Small intestine (tissue), 7 donors: ENCODE results near the gene CTXN2. TPM values are rescaled to one million over a fixed set of nuclear protein-coding genes. Genes with fewer than 3 reads are reported as not detected.
A peak's percentile ranks its signal among the peaks of the same experiment; 100 is the strongest.

Experiments
- DNase-seq, 2 donors: peaks; one replicate each; pipeline versions ENCODE4 v3.0.0 to v3.0.0-alpha.2; 2013
- FAIRE-seq: peaks from 2 replicates; lab custom pipeline; 2012; peaks lifted over from hg19 to GRCh38; lab: Jason Lieb, UNC
- H3K27ac ChIP-seq, 3 donors: one replicate each; pipeline ENCODE4 v1.5.1; 2013; ENCODE audit warnings: low read length in 2 of 3, mild to moderate bottlenecking in 2 of 3, control low read depth in 1 of 3, inconsistent platforms in 1 of 3, low read depth in 1 of 3, moderate library complexity in 1 of 3
- H3K27me3 ChIP-seq, 3 donors: one replicate each; pipeline ENCODE4 v1.6.1; 2013; ENCODE audit warnings: low read length in 3 of 3, inconsistent platforms in 1 of 3; ENCODE audit not compliant: control insufficient read depth in 3 of 3, insufficient read depth in 3 of 3
- H3K36me3 ChIP-seq, 3 donors: one replicate each; pipeline ENCODE4 v1.6.1; 2013; ENCODE audit warnings: low read length in 3 of 3, inconsistent platforms in 1 of 3, low read depth in 1 of 3, mild to moderate bottlenecking in 1 of 3, moderate library complexity in 1 of 3; ENCODE audit not compliant: control insufficient read depth in 3 of 3, insufficient read depth in 2 of 3
- H3K4me1 ChIP-seq, 3 donors: one replicate each; pipeline ENCODE4 v1.6.1; 2013; ENCODE audit warnings: low read length in 2 of 3, inconsistent platforms in 1 of 3, low read depth in 1 of 3, mild to moderate bottlenecking in 1 of 3, moderate library complexity in 1 of 3; ENCODE audit not compliant: control insufficient read depth in 3 of 3, insufficient read depth in 2 of 3
- H3K4me3 ChIP-seq, 3 donors: one replicate each; pipeline ENCODE4 v1.5.1; 2013; ENCODE audit warnings: low read length in 3 of 3, control low read depth in 1 of 3, inconsistent platforms in 1 of 3, low read depth in 1 of 3, mild to moderate bottlenecking in 1 of 3, moderate library complexity in 1 of 3
- H3K9me3 ChIP-seq, 2 donors: one replicate each; pipeline ENCODE4 v1.6.1; 2013; ENCODE audit warnings: low read depth in 1 of 2, low read length in 1 of 2; ENCODE audit not compliant: control insufficient read depth in 2 of 2, insufficient read depth in 1 of 2
- WGBS, 3 donors: extraction: QIAGEN DNeasy Blood & Tissue Kit; methylation state at CpG; one replicate each; pipeline ENCODE4 v1.1.7; 2013; 5-methylcytosine and 5-hydroxymethylcytosine counted together
- polyA plus RNA-seq, 4 donors: library from polyadenylated mRNA; stranded (reverse) in 3 of 4; unstranded in 1 of 4; fragments of 200-250 nt in 3 of 4; fragments of 120-200 nt in 1 of 4; gene quantifications; one replicate each; pipeline versions ENCODE4 v1.2.1 to v1.2.3, GENCODE V29; 2013
- donor health status: healthy with polysubstance abuse.
- donor health status: control.
- donor health status: control.
- donor health status: Bipolar disorder and iron deficiency.
- donor health status: healthy.

The CTXN2 gene
- polyA plus RNA-seq, 4 donors = 0.03 to 0.46 TPM; not detected in 2

- no peaks in the 10 kb centered on the region for H3K36me3 ChIP-seq
- no peaks in the 10 kb centered on the region for H3K9me3 ChIP-seq
- no peaks in the 10 kb centered on the region for H3K27me3 ChIP-seq
- H3K4me1 ChIP-seq = no peaks in the 10 kb centered on the region
- no peak overlapping the region for H3K27ac ChIP-seq
- no peak overlapping the region for H3K4me3 ChIP-seq
- 89 to 97% (median 94%) methylated on average over 1 of the region's 1 CpG for WGBS, 3 donors
- DNase-seq (no peak), FAIRE-seq (no peak)
These were observed 20.5 kb upstream of the CTXN2 start for GRCh38 chr15:48170981-48171380.

- Histone ChIP-seq H3K4me3 (no peak overlapping the region), H3K27me3 (no peaks in the 10 kb centered on the region), H3K27ac (no peak overlapping the region), H3K36me3 (no peaks in the 10 kb centered on the region), H3K9me3 (no peaks in the 10 kb centered on the region), H3K4me1 (peaks cover 0 to 5% (median 0%) of the 10 kb centered on the region in 3 donors)
- FAIRE-seq (no peak), DNase-seq (no peak)
- 95 to 98% (median 96%) methylated on average over 3 of the region's 3 CpGs for WGBS, 3 donors
These were observed 16.3 kb upstream of the CTXN2 start for GRCh38 chr15:48175126-48175525.

DNA sequence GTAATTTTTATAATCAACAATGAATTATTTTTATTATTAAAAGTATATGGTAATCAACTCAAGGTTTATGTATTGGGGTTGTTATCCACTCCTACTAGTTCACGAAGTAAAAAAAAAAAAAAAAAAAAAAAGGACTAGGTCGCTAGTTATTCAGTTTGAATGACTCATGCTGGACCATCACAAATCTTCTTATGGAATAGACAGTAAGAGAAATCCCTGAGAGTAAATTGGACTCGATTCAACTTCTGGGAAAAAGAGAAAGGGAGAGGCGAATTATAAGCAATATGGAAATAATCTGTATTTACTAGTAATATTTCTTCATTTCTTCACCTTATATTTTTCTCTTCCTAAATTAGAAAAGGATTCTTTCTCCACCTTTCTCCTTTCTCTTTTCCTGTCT, 15.4 kb upstream of the CTXN2 start:
- DNase-seq = no peak
- Histone ChIP-seq H3K4me1 (peaks cover 0 to 5% (median 0%) of the 10 kb centered on the region in 3 donors), H3K36me3 (no peaks in the 10 kb centered on the region), H3K27ac (no peak overlapping the region), H3K4me3 (no peak overlapping the region), H3K9me3 (no peaks in the 10 kb centered on the region), H3K27me3 (peaks cover 0 to under 1% (median under 1%) of the 10 kb centered on the region in 3 donors)
- no peak for FAIRE-seq
- WGBS, 3 donors = 83 to 86% (median 84%) methylated on average over 4 of the region's 4 CpGs

DNA sequence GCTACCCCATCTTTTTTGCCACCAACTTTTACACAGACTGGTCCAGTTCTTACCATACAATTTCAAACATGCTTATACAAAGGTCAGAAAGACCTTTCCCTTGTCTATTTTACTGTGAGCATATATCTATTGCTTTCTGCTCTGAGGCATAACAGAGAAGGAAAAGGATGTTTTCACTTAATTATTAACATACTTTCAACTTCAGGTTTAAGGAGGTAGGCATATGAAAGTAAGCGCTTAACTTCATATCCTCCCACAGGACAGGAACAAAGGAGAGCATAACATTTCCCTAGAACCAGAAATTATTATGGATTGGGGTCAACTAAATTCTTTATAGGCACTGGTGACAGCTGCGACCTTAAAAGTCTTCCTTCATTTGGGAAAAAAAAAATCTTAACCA, 14.5 kb upstream of the CTXN2 start:
- peak overlapping the region in 1 of 3 donors; percentile 58 for H3K4me3 ChIP-seq
- peaks cover 0 to 5% (median 0%) of the 10 kb centered on the region in 3 donors for H3K4me1 ChIP-seq
- 53 to 70% (median 67%) methylated on average over 2 of the region's 2 CpGs for WGBS, 3 donors
- DNase-seq (peak in 1 of 2 donors; percentile 7), FAIRE-seq (no peak)
- H3K27ac ChIP-seq = no peak overlapping the region
- no peaks in the 10 kb centered on the region for H3K9me3 ChIP-seq
- H3K36me3 ChIP-seq = no peaks in the 10 kb centered on the region
- peaks cover 0 to 3% (median 2%) of the 10 kb centered on the region in 3 donors for H3K27me3 ChIP-seq

GRCh38 chr15:48177383-48177765, 14.1 kb upstream of the CTXN2 start:
- Histone ChIP-seq H3K4me1 (peaks cover 0 to 5% (median 0%) of the 10 kb centered on the region in 3 donors), H3K4me3 (peak overlapping the region; percentile 58 to 70 (median 61)), H3K27ac (peak overlapping the region in 2 of 3 donors; percentile 62 to 72), H3K27me3 (peaks cover 0 to 3% (median 2%) of the 10 kb centered on the region in 3 donors), H3K9me3 (no peaks in the 10 kb centered on the region), H3K36me3 (no peaks in the 10 kb centered on the region)
- 4 to 9% (median 6%) methylated on average over 10 of the region's 10 CpGs for WGBS, 3 donors
- DNase-seq (peak; percentile 33 to 80), FAIRE-seq (no peak)

DNA sequence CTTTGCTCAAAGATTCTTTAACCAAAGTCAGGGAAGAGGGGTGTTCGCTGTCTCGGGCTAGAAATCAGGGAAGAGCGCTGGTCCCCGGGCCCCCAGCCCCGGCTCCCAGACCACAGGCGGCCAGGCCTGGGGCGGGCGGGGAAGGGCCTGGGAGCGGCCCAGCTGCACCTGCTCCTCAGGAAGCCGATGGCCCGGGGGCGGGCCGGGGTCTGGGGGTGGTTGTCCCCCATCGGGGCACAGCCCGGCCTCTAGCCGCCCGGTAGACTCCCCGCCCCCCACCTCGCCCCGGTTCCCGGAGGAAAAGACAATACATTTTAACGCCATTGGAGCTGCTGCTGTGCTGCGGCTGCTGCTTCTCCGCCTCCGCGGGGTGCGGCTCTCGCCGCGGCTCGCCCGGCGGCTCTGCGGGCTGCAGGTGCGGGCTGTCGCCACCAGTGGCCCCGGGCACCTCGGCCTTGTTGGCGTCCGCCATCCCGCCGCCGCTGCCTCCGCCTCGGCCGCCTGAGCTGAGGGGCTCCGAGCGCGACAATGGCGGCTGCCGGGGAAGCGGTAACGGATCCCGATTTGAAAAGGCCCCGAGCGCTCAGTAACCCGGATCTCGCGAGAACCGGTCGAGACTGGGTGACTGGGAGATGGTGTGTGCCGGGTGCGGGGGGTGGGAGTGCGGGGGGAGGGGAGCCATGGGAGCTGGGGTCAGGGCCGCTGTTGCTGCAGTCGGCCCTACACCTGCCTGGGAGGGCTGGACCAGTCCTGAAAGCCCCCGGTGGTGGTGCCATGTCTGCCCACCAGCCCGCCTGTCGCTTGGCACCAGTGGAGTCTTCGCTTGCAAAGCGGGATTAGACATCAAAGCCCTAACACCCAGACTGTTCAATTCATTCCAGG, 13.5 kb upstream of the CTXN2 start, which contains the start of gene MYEF2:
TSS of gene MYEF2 (minus strand) at position 530 of the 882 bp plus-strand sequence. CDS start at position 472, 58 bp downstream.
- FAIRE-seq (no peak), DNase-seq (peak; percentile 35 to 84)
- Histone ChIP-seq H3K36me3 (no peaks in the 10 kb centered on the region), H3K9me3 (no peaks in the 10 kb centered on the region), H3K4me3 (peak within 1 kb of the TSS; percentile 58 to 70 (median 61)), H3K27me3 (peaks cover 0 to 3% (median 2%) of the 10 kb centered on the region in 3 donors), H3K27ac (peak within 1 kb of the TSS in 2 of 3 donors; percentile 62 to 72), H3K4me1 (peaks cover 0 to 5% (median 0%) of the 10 kb centered on the region in 3 donors)
- WGBS, 3 donors = 2 to 3% (median 2%) methylated on average over 69 to 71 of the region's 71 CpGs

- DNase-seq = no peak
- 79 to 95% (median 84%) methylated on average over 1 of the region's 1 CpG for WGBS, 3 donors
- Histone ChIP-seq H3K36me3 (no peaks in the 10 kb centered on the region), H3K9me3 (no peaks in the 10 kb centered on the region), H3K4me1 (peaks cover 0 to 5% (median 0%) of the 10 kb centered on the region in 3 donors), H3K27ac (no peak overlapping the region), H3K27me3 (peaks cover 0 to 3% (median 2%) of the 10 kb centered on the region in 3 donors), H3K4me3 (peak overlapping the region in 2 of 3 donors; percentile 26 to 61)
- FAIRE-seq = no peak
These were observed 12.9 kb upstream of the CTXN2 start for GRCh38 chr15:48178648-48178931.

GRCh38 chr15:48182749-48183148, 8.7 kb upstream of the CTXN2 start:
- 34 to 45% (median 38%) methylated on average over 2 of the region's 2 CpGs for WGBS, 3 donors
- peak; percentile 9 to 12 for DNase-seq
- Histone ChIP-seq H3K27ac (no peak overlapping the region), H3K36me3 (no peaks in the 10 kb centered on the region), H3K27me3 (peaks cover 0 to 3% (median 2%) of the 10 kb centered on the region in 3 donors), H3K9me3 (no peaks in the 10 kb centered on the region), H3K4me1 (no peaks in the 10 kb centered on the region), H3K4me3 (no peak overlapping the region)
- FAIRE-seq = no peak
